ENCODE results near the gene DPH5. TPM values are rescaled to one million over a fixed set of nuclear protein-coding genes. Genes with fewer than 3 reads are reported as not detected.

DPH5 gene
- total RNA-seq, 2 donors from 2014 or later = 17.2 to 39.0 TPM

- Histone ChIP-seq H3K36me3 (no peaks in the 10 kb centered on the region), H3K9me3 (no peaks in the 10 kb centered on the region), H3K4me3 (no peak overlapping the region), H3K27ac (no peak overlapping the region), H3K27me3 (replicated peaks; ENCODE audit: insufficient read depth) (no peaks in the 10 kb centered on the region), H3K4me1 (replicated peaks) (no peaks in the 10 kb centered on the region)
- intact Hi-C loops (cut with DNase I) = no loop called here
- no peak for DNase-seq (ENCODE audit: low spot score)
- TF ChIP-seq POLR2A (IDR thresholded peaks at IDR 0.05) (no peak), POLR2AphosphoS5 (IDR thresholded peaks at IDR 0.05) (no peak), CTCF (IDR thresholded peaks at IDR 0.05) (no peak)
Observed at GRCh38 chr1:101055623-101056022, 30.0 kb upstream of the DPH5 start.

- no peaks in the 10 kb centered on the region for H3K27me3 ChIP-seq (replicated peaks; ENCODE audit: insufficient read depth)
- WGBS = 59% methylated on average over 3 of the region's 3 CpGs
- no peak for DNase-seq (ENCODE audit: low spot score)
- TF ChIP-seq POLR2AphosphoS5 (IDR thresholded peaks at IDR 0.05) (no peak), POLR2A (IDR thresholded peaks at IDR 0.05) (no peak), CTCF (IDR thresholded peaks at IDR 0.05) (no peak)
- no peaks in the 10 kb centered on the region for H3K9me3 ChIP-seq
- no peak overlapping the region for H3K27ac ChIP-seq
- no peaks in the 10 kb centered on the region for H3K36me3 ChIP-seq
- H3K4me1 ChIP-seq (replicated peaks) = no peaks in the 10 kb centered on the region
- H3K4me3 ChIP-seq = no peak overlapping the region
- intact Hi-C loops (cut with DNase I) = no loop called here
Observed at GRCh38 chr1:101051688-101052638, 26.4 kb upstream of the DPH5 start.

GRCh38 chr1:101050869-101051268 lies 25.3 kb upstream of the DPH5 start:
- H3K4me1 ChIP-seq (replicated peaks) = no peaks in the 10 kb centered on the region
- DNase-seq (ENCODE audit: low spot score) = no peak
- no peaks in the 10 kb centered on the region for H3K27me3 ChIP-seq (replicated peaks; ENCODE audit: insufficient read depth)
- TF ChIP-seq POLR2AphosphoS5 (IDR thresholded peaks at IDR 0.05) = no peak
- no peak overlapping the region for H3K27ac ChIP-seq
- 99% methylated on average over 2 of the region's 2 CpGs for WGBS
- no peaks in the 10 kb centered on the region for H3K9me3 ChIP-seq
- H3K4me3 ChIP-seq = no peak overlapping the region
- H3K36me3 ChIP-seq = no peaks in the 10 kb centered on the region
- intact Hi-C loops (cut with DNase I) = no loop called here

- H3K27me3 ChIP-seq (replicated peaks; ENCODE audit: insufficient read depth) = no peaks in the 10 kb centered on the region
- intact Hi-C loops (cut with DNase I) = no loop called here
- no peak for DNase-seq (ENCODE audit: low spot score)
- H3K4me3 ChIP-seq = no peak overlapping the region
- H3K4me1 ChIP-seq (replicated peaks) = no peaks in the 10 kb centered on the region
- no peaks in the 10 kb centered on the region for H3K9me3 ChIP-seq
- TF ChIP-seq CTCF (IDR thresholded peaks at IDR 0.05) = no peak
- TF ChIP-seq POLR2A (IDR thresholded peaks at IDR 0.05) = no peak
- no peak for TF ChIP-seq POLR2AphosphoS5 (IDR thresholded peaks at IDR 0.05)
- H3K36me3 ChIP-seq = no peaks in the 10 kb centered on the region
- H3K27ac ChIP-seq = no peak overlapping the region
Observed at GRCh38 chr1:101044749-101045148, 19.2 kb upstream of the DPH5 start.

- intact Hi-C loops (cut with DNase I) = no loop called here
- Histone ChIP-seq H3K36me3 (no peaks in the 10 kb centered on the region), H3K4me1 (replicated peaks) (no peaks in the 10 kb centered on the region), H3K9me3 (no peaks in the 10 kb centered on the region), H3K4me3 (no peak overlapping the region), H3K27ac (no peak overlapping the region), H3K27me3 (replicated peaks; ENCODE audit: insufficient read depth) (no peaks in the 10 kb centered on the region)
- DNase-seq (ENCODE audit: low spot score) = no peak
- TF ChIP-seq CTCF (IDR thresholded peaks at IDR 0.05) = no peak
- TF ChIP-seq POLR2AphosphoS5 (IDR thresholded peaks at IDR 0.05) = no peak
- TF ChIP-seq POLR2A (IDR thresholded peaks at IDR 0.05) = no peak
Observed at GRCh38 chr1:101044259-101044658, 18.7 kb upstream of the DPH5 start.
